HG03066 (cell line): ENCODE measurements around the gene TPD52L1.

Experiments used
- ATAC-seq: cut with Tn5 transposase; IDR thresholded peaks from one replicate; pipeline ENCODE4 v1.9.1; 2021; ENCODE audit warnings: low read depth; ENCODE audit not compliant: unreplicated experiment

TPD52L1 gene

DNA sequence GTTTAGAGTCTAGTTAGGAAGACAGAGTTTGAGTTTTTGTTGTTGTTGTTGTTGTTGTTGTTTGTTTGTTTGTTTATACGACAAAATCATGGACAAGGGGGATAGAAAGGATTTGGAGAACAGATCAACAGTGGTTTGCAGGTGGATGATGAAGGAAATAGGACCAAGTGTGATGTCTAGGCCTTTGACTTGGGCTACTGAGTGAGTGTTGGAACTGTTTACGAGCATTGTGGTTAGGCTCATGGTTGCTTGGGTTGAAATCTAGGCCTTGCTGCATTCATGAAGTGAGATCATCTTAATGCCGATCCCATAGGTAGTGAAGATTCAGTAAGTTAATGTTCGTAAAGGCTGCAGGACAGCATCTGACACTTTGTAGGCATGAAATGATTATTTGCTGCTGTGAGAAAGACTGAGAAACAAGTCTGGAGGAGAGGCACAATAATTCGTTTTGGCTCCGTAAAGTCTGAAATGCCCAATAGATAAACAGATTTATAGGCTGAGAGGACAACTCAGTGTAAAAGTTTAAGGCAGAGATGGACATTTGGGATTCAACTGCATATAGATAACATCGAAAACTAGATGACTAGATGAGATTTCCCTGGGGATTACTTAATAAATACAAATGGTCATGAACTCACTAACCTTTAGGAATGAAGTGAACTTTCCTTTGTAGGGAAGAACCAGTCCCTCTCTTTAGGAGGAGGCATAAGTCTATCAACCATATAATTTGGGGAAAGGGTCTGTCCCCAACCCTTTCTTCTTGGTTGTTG lies 78.2 kb downstream of the TPD52L1 start:
- ATAC-seq = no peak

- no peak for ATAC-seq
Observed at GRCh38 chr6:125232466-125232865, 78.9 kb downstream of the TPD52L1 start.

DNA sequence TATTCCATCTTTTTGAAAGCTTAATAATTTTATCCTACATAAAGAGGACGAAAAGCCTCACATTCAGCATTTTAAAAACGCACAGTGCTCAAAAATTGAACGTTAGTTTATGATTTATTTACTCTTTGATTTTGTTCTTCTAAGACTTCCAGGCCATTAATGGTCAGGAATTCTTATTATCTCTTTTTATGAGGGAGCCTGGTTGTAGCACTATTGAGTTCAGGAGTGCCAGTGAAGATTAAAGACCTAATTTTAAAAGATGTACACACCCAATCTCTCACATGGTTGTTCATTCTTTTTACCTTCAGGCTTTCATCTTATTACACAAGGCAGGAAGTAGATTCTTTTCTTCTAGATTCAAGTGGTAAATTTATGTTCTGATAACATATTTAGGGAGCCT lies 79.6 kb downstream of the TPD52L1 start:
- no peak for ATAC-seq

DNA sequence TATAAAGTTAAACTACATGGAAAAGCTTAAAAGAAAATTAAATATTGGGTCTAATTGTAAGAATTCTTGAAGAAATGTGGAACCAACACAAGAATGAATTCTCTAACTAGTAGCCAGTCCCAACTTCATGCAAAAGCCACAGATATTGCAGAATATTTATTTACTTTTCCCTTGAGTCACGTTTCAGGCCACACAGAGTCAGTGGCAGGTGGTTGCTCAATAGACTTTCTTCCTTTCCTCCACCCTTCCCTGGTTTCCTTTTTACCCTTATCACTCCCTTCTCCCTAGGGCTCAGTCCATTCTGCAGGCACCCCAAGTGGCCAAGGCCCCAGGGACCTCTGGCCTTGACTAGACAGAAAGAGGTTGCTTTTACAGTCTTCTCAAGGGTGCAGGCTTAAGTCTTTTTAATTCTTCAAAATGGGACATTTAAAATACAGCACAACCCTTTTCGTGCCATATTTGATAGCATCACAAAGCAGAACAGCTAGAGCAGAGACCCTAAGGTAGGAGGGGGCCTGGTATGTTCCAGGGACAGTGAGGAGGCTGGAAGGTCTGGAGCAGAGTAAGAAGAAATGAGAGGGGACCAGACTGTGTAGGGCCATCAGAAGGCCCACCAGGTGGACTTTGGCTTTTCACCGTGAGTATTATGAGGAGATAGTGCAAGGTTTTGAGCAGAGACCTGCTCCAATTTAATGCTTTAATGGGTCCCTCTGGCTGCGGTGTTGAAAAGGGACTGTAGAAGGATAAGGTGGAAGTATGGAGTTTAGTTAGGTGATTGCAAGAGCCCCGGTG lies 83.2 kb downstream of the TPD52L1 start:
- ATAC-seq = no peak

DNA sequence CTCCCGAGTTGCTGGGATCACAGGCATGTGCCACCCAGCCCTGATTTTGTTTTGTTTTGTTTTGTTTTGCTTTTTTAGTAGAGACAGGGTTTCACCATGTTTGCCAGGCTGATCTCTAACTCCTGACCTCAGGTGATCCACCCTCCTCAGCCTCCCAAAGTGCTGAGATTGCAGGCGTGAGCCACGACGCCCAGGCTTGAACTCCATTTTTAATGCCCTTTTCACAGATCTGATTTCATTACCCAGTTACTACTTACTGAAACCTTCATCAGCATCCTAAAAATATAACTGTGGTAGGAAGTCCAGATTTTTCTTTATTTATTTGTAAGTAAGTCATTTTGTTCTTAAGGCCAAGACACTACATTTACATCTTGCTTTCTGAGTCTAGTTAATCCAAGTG lies 84.2 kb downstream of the TPD52L1 start:
- ATAC-seq = no peak

DNA sequence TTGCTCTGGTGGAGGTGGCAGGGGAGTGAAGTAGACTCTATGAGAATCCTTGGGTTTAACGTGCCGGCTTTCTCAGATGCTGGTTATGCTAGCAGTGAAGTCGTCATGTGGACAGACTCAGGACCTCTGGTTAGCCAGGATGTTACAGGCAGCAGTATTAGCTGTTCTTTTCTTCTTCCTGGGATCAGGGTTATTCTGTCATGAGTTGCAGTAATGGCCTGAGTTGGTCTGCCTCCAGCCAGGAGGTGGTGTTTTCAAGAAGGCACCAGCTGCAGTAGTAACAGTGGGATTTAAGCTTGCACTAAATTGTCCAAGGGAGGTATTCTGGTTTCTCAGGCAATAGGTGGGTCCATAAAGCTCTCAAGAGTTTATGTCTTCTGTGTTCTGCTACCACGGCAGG lies 91.5 kb downstream of the TPD52L1 start:
- no peak for ATAC-seq

DNA sequence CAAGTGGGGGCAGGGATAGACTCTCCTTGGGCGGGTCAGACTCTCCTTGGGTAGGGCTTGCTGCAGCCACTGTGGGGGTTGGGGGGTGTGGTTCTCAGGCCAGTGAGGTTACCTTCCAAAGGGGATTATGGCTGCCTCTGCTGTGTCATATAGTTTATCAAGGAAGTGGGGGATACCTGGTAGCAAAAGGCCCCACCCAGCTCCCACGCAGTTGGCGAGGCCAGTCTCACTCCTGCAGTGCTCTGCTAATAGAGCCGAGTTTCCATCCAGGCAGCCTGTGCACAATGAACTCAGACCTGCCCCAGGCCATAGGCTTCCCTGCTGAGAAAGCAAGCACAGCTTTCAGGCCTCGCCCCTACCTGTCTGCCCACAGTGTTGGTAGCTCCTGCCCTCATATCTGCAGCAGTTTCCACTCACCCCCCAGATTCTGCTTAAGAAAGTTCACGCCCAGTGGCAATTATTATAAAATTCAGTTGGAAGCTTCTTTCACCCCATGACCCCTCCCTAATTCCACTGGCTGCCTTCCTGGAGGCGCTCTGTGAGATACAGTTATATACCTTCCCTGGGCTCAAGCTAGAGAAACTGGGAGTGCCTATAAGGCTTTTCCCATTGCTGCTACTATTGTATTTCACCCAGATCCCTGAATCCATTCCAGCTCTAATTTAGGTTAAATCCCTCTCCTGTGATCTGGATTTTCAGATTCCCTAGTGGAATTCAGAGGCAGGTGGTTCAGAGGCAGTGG lies 92.1 kb downstream of the TPD52L1 start:
- no peak for ATAC-seq

GRCh38 chr6:125246566-125246965 lies 93.0 kb downstream of the TPD52L1 start:
- ATAC-seq = no peak

DNA sequence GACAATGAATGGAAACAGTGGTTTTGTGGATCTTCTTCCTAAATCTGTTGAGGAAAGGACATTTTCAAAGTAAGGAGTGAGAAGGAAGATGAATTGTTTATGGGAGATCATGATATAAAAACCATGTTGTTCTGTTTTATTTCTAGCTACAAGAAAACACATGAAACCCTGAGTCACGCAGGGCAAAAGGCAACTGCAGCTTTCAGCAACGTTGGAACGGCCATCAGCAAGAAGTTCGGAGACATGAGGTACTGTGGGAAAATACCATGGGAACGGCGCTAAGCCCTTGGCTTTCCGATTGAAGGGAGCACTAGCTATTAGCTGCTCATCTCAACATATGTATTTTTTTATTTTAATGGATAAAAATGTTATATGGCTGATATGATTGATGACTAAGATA lies 94.6 kb downstream of the TPD52L1 start:
- ATAC-seq = no peak

GRCh38 chr6:125250511-125250910 lies 96.9 kb downstream of the TPD52L1 start:
- ATAC-seq = no peak

DNA sequence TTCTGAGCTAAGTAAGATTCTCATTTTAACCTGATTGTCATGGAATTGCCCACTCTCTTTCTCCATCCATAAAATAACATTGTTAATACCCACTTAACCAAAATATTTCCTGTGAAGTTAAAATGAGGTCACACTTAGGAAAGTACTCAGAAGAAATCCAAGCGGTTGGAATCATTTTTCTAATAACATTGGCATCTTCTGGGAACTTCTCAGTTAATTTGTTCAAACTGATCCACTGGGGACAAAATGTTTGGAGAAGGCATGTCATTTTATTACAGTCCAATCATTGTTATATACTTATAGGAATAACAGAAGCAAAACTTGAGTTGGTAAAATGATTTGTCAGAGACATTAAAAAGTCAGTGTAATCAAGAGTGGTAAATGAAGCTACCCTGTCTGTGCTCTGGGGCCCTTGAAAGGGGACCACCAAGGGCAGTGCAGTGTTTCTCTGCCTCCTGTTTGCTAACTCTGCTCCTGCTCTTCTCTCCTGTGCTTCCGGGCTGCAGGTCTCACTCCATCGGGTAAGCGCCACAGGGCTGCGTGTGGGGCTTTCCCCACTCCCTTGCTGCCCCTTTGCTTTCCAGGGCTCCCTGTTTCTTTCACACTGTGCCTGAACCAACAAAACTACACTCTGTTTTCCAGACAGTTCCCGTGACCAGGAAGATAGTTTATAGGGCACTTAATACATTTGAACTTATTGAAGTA lies 98.1 kb downstream of the TPD52L1 start:
- no peak for ATAC-seq

- ATAC-seq = no peak
Observed at GRCh38 chr6:125252891-125253290, 99.3 kb downstream of the TPD52L1 start.

DNA sequence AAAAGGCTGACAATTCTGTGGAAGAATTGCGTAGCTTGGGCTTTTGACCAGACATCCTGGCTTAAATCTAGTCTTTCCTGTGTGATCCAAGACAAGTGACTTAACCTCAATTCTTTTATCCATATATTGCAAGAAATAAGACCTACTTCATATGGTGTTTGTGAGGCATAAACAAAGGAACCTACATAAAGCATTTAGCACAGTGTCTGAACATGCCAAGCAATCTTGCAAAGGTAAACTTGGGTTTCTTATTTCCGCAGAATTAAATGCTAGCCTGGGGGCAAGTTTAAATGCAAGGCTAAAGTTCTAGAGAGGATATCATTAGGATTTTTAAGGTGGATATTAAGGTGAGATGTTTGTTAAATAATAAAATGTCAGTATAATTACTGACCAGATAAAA lies 100.3 kb downstream of the TPD52L1 start:
- no peak for ATAC-seq

DNA sequence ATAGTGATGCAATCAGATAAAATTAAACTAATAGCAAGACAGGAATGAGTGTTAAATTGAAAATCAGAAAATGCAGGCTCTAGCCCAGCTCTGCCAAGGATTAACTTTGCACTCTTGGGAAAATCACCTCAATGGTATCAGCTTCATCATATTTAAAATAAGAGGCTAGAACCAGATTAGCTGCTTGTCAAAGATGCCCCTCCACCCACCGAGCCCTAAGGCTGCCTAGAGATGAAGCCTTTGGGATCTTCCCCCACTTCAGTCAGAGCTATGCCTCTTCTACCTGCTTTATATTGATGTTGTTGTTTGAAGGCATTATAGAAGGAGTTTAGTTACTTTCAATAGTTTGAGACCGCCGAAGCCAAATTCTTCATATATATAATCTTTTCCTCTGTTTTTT lies 100.7 kb downstream of the TPD52L1 start:
- no peak for ATAC-seq

DNA sequence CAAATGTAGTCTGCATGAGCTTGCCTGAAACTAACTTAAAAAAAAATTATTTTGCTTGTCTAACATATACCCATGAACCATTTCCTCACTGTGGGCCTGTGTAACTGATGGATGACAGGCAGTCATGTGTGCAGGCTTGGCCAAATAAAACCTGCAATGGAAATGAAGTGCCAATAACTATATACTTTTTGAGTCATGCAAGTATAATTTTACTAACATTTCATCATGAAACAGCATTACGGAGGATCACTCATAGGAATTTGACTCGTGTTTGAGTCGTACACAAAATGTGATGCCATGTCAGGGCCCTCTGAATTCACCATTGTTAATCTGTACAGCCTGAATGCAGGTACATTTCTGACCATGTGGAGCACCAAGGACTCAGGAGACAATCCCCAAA lies 101.6 kb downstream of the TPD52L1 start:
- no peak for ATAC-seq

DNA sequence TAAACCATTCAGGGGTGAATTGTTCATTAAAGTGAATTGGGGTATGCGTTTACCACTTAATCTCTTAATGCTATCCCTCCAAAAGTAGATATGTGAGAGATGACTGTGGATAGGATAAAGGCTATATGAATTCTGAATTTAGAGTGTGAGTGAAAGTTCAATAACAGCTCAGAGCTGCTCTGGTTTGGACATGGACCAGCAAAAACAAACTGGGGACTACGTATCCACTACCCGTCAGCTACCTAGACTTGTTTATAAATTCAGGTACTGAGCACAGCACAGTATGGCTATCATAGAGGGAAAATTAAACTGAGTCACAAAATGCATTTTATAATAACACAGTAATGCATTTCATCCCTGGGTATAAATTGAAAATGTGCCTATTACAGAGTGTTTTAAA lies 103.8 kb downstream of the TPD52L1 start:
- ATAC-seq = no peak

GRCh38 chr6:125258651-125259353 lies 105.2 kb downstream of the TPD52L1 start:
- ATAC-seq = no peak

- ATAC-seq = no peak
Observed at GRCh38 chr6:125259354-125259736, 105.8 kb downstream of the TPD52L1 start.

- no peak for ATAC-seq
Observed at GRCh38 chr6:125262016-125263013, 108.7 kb downstream of the TPD52L1 start.
